HepG2 (cell line): ENCODE data around the gene LRRC3. TPM values are rescaled to one million over a fixed set of nuclear protein-coding genes. Genes with fewer than 3 reads are reported as not detected.

Source experiments
- ERF ChIP-seq: IDR thresholded peaks from 2 replicates; pipeline ENCODE4 v1.6.1; 2018; ENCODE audit warnings: missing biosample characterization, missing genetic modification reagents
- GLMP ChIP-seq: sonication (generic); formaldehyde crosslinking; IDR thresholded peaks from 2 replicates; pipeline ENCODE4 v1.9.0; 2021; ENCODE audit warnings: missing genetic modification reagents, mild to moderate bottlenecking, borderline replicate concordance
- MXI1 ChIP-seq: IDR thresholded peaks from 3 replicates; pipeline ENCODE4 v1.6.1; 2012; ENCODE audit warnings: low read depth, low read length, inconsistent platforms, borderline replicate concordance
- RAD21 ChIP-seq: fragments of 450-650 bp; formaldehyde crosslinking; IDR thresholded peaks from 2 replicates; pipeline ENCODE4 v1.5.0; 2020; ENCODE audit warnings: mild to moderate bottlenecking
- RBAK ChIP-seq: sonication (generic); formaldehyde crosslinking; IDR thresholded peaks from 2 replicates; pipeline ENCODE4 v1.5.1; 2020; ENCODE audit warnings: mild to moderate bottlenecking, missing genetic modification reagents
- SIN3A ChIP-seq: IDR thresholded peaks from 2 replicates; pipeline ENCODE4 v1.6.1; 2011; ENCODE audit warnings: low read depth, mild to moderate bottlenecking, control low read depth, low read length, borderline replicate concordance
- SMARCC2 ChIP-seq: fragments of 450-650 bp; IDR thresholded peaks from 2 replicates; pipeline ENCODE4 v1.6.1; 2017; ENCODE audit warnings: antibody characterized with exemption, mild to moderate bottlenecking
- TBX2 ChIP-seq: sonication (generic); formaldehyde crosslinking; IDR thresholded peaks from 2 replicates; pipeline ENCODE4 v1.5.0; 2020; ENCODE audit warnings: missing genetic modification reagents, mild to moderate bottlenecking, borderline replicate concordance
- ZBTB21 ChIP-seq: sonication (generic); formaldehyde crosslinking; IDR thresholded peaks from 2 replicates; pipeline ENCODE4 v1.4.0; 2020; ENCODE audit warnings: missing genetic modification reagents
- ZNF235 ChIP-seq: sonication (generic); formaldehyde crosslinking; IDR thresholded peaks from 2 replicates; pipeline ENCODE4 v1.8.1; 2023; ENCODE audit warnings: mild to moderate bottlenecking, missing genetic modification reagents, borderline replicate concordance
- ZNF260 ChIP-seq: sonication (generic); formaldehyde crosslinking; IDR thresholded peaks from 2 replicates; pipeline ENCODE4 v1.4.0; 2020; ENCODE audit warnings: missing genetic modification reagents, low read depth, mild to moderate bottlenecking, borderline replicate concordance
- ZNF337 ChIP-seq: sonication (generic); formaldehyde crosslinking; IDR thresholded peaks from 2 replicates; pipeline ENCODE4 v1.5.1; 2020; ENCODE audit warnings: missing genetic modification reagents, low read depth, mild to moderate bottlenecking, borderline replicate concordance
- ZNF503 ChIP-seq: sonication (generic); formaldehyde crosslinking; IDR thresholded peaks from 2 replicates; pipeline ENCODE4 v1.4.0; 2020; ENCODE audit warnings: missing genetic modification reagents
- ZNF512B ChIP-seq: sonication (generic); formaldehyde crosslinking; IDR thresholded peaks from 2 replicates; pipeline ENCODE4 v1.5.1; 2020; ENCODE audit warnings: missing genetic modification reagents, mild to moderate bottlenecking, borderline replicate concordance
- ZNF619 ChIP-seq: sonication (generic); formaldehyde crosslinking; IDR thresholded peaks from 2 replicates; pipeline ENCODE4 v1.4.0; 2020; ENCODE audit warnings: mild to moderate bottlenecking, missing genetic modification reagents
- ZNF761 ChIP-seq: sonication (generic); formaldehyde crosslinking; conservative IDR thresholded peaks from 2 replicates; pipeline ENCODE4 v1.4.0; 2020; ENCODE audit warnings: mild to moderate bottlenecking, missing genetic modification reagents
- ZSCAN20 ChIP-seq: sonication (generic); formaldehyde crosslinking; IDR thresholded peaks from 2 replicates; pipeline ENCODE4 v1.4.0; 2020; ENCODE audit warnings: missing genetic modification reagents, mild to moderate bottlenecking, borderline replicate concordance
- polyA plus RNA-seq, 8 experiments: library from polyadenylated mRNA; depleted of rRNA in 3 of 8; stranded (reverse) in 7 of 8; unstranded in 1 of 8; fragments of >200 nt; fragmentation: Illumina TruSeq in 4 of 8; extraction: Trizol in 4 of 8; gene quantifications; 2 replicates each; pipeline versions ENCODE4 v1.2.1 to v1.2.3, GENCODE V29; 2011 to 2016; ENCODE audit warnings: low read depth in 4 of 8, missing spikeins in 1 of 8, mixed read lengths in 1 of 8; ENCODE audit not compliant: insufficient read depth in 1 of 8
- total RNA-seq, 5 experiments: library from RNA; depleted of rRNA; stranded (reverse); fragments of >200 nt; fragmentation: Illumina TruSeq; extraction: Trizol; gene quantifications; 2 replicates each; pipeline ENCODE4 v1.2.3, GENCODE V29; 2016; ENCODE audit warnings: low read depth in 1 of 5
- TF ChIP-seq, protein P1 (sequence below): sonication (generic); formaldehyde crosslinking; IDR thresholded peaks from 2 replicates; pipeline ENCODE4 v1.4.0; 2020; ENCODE audit warnings: missing genetic modification reagents

LRRC3 gene
- total and polyA plus RNA-seq, 2 of the 13 experiments (the other 11 are each of a cell fraction or from before 2014, with no cell fraction given): 4.8 to 16.5 TPM

DNA sequence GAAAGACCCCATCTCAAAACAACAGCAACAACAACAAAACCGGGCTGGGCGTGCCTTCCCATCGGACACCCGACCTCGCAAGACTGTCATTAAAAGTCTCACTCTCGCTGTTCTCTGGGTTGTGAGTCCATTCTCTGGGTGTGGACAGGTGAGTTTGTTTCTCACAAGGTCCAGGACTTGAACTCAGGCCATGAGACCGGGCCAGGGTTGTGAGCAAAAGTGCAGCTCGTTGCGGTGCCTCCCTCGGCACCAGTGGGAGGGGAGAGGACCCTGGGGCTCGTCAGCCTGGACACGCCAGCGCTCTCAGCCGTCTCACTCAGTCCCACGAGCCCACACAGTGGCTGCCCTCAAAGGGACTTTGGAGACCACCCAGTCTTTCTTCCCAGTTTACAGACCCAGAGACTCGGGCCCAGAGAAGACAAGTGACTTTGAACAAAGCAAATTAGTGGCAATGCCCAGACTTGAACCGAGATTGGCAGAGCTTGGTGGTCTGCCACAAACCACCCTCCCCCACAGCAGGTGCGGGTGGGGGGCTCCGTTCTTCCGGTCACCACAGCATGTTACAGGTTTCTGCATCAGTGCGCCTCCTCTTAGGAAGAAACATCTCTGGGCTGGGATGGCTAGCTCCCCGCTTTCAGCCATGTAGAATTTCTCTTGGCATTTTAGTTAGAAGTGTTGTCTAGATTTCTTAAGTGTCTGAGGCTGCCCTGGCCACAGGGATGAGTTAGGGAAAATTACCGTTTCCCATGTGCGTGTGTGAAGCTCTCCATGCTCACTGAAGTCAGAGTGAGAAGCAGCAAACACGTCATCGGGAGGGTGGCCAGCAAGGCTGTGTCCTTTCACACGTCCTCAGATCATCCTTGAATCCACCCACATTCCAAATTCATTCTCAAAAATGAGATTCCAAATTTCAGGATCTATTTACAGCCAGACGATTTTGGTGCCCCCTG, 28.3 kb downstream of the LRRC3 start (continued):
- 0 out of 2 replicates have a peak, but pooled peaks have one; percentile 46 for TF ChIP-seq TBX2 (CRISPR knock-in tag)
- TF ChIP-seq ZNF503 (CRISPR knock-in tag): no peak; the same call in 1 of the 2 replicates
- no peak for TF ChIP-seq ZNF337 (CRISPR knock-in tag)
- TF ChIP-seq GLMP (CRISPR knock-in tag): no peak
- TF ChIP-seq ZNF761 (CRISPR knock-in tag): no peak
- no peak for TF ChIP-seq RBAK
- TF ChIP-seq ZBTB21 (CRISPR knock-in tag): 0 out of 2 replicates have a peak, but pooled peaks have one; percentile 22
- TF ChIP-seq ERF (CRISPR knock-in tag): 0 out of 2 replicates have a peak, but pooled peaks have one; percentile 16
- TF ChIP-seq ZNF512B (CRISPR knock-in tag): 0 out of 2 replicates have a peak, but pooled peaks have one; percentile 69
- TF ChIP-seq ZNF260 (CRISPR knock-in tag): no peak
- TF ChIP-seq SIN3A: peak; percentile 9; the same call in 1 of the 2 replicates
- TF ChIP-seq, protein P1, sequence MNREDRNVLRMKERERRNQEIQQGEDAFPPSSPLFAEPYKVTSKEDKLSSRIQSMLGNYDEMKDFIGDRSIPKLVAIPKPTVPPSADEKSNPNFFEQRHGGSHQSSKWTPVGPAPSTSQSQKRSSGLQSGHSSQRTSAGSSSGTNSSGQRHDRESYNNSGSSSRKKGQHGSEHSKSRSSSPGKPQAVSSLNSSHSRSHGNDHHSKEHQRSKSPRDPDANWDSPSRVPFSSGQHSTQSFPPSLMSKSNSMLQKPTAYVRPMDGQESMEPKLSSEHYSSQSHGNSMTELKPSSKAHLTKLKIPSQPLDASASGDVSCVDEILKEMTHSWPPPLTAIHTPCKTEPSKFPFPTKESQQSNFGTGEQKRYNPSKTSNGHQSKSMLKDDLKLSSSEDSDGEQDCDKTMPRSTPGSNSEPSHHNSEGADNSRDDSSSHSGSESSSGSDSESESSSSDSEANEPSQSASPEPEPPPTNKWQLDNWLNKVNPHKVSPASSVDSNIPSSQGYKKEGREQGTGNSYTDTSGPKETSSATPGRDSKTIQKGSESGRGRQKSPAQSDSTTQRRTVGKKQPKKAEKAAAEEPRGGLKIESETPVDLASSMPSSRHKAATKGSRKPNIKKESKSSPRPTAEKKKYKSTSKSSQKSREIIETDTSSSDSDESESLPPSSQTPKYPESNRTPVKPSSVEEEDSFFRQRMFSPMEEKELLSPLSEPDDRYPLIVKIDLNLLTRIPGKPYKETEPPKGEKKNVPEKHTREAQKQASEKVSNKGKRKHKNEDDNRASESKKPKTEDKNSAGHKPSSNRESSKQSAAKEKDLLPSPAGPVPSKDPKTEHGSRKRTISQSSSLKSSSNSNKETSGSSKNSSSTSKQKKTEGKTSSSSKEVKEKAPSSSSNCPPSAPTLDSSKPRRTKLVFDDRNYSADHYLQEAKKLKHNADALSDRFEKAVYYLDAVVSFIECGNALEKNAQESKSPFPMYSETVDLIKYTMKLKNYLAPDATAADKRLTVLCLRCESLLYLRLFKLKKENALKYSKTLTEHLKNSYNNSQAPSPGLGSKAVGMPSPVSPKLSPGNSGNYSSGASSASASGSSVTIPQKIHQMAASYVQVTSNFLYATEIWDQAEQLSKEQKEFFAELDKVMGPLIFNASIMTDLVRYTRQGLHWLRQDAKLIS (CRISPR knock-in tag): peak; percentile 7; the same call in 1 of the 2 replicates
- no peak for TF ChIP-seq RAD21 (CRISPR knock-in tag)
- 0 out of 2 replicates have a peak, but pooled peaks have one; percentile 55 for TF ChIP-seq ZNF235 (CRISPR knock-in tag)
- no peak for TF ChIP-seq ZNF619 (CRISPR knock-in tag)
- TF ChIP-seq MXI1: no peak
- no peak for TF ChIP-seq ZSCAN20 (CRISPR knock-in tag)
- TF ChIP-seq SMARCC2: no peak
